ENCODE measurements around the gene PGLYRP1.

Gene PGLYRP1

DNA sequence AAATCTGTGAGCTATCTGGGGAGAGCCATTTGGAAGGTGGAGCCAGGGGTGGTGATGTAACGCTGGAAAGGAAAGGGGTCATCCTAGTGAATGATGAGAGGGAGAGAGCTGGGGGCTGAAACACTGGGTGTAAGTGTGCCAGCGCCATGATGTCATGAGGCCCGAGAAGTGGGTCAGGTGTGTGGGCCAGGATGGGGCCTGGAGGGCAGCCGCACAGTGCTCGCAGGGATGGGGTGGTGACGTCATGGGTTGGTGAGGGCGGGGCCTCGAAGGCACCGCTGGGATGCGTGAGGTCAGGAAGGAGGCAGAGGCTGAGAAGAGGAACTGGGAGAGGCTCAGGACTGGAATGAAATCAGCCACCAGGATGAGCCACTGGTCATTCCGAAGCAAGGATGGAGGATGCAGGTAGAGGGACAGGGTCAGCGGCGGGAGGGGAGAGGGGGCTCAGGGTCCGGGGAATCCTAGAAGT lies 23.2 kb downstream of the PGLYRP1 start:
- H3K79me2 ChIP-seq (ENCODE audit: insufficient read depth, low read depth) = peaks cover 6% of the 10 kb centered on the region; the same call in 1 of the 2 replicates
- H3K4me3 ChIP-seq (IDR thresholded peaks at IDR 0.05; ENCODE audit: insufficient read depth, low read depth, low read length) = no peak overlapping the region
- no peaks in the 10 kb centered on the region for H4K20me1 ChIP-seq (ENCODE audit: insufficient read depth)
- no peak overlapping the region for H3K9ac ChIP-seq
- no peaks in the 10 kb centered on the region for H3K36me3 ChIP-seq (ENCODE audit: insufficient read depth)
- H2AFZ ChIP-seq (ENCODE audit: low read depth) = no peak overlapping the region
- no peak overlapping the region for H3K27ac ChIP-seq
- H3K4me2 ChIP-seq = no peak overlapping the region
- H3K4me1 ChIP-seq (ENCODE audit: low read depth, poor library complexity, severe bottlenecking) = peaks cover 6% of the 10 kb centered on the region
- TF ChIP-seq, protein P1, sequence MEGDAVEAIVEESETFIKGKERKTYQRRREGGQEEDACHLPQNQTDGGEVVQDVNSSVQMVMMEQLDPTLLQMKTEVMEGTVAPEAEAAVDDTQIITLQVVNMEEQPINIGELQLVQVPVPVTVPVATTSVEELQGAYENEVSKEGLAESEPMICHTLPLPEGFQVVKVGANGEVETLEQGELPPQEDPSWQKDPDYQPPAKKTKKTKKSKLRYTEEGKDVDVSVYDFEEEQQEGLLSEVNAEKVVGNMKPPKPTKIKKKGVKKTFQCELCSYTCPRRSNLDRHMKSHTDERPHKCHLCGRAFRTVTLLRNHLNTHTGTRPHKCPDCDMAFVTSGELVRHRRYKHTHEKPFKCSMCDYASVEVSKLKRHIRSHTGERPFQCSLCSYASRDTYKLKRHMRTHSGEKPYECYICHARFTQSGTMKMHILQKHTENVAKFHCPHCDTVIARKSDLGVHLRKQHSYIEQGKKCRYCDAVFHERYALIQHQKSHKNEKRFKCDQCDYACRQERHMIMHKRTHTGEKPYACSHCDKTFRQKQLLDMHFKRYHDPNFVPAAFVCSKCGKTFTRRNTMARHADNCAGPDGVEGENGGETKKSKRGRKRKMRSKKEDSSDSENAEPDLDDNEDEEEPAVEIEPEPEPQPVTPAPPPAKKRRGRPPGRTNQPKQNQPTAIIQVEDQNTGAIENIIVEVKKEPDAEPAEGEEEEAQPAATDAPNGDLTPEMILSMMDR (conservative IDR thresholded peaks at IDR 0.05; ENCODE audit: low read depth, low read length) = no peak
- no peaks in the 10 kb centered on the region for H3K27me3 ChIP-seq (ENCODE audit: insufficient read depth, low read depth)

DNA sequence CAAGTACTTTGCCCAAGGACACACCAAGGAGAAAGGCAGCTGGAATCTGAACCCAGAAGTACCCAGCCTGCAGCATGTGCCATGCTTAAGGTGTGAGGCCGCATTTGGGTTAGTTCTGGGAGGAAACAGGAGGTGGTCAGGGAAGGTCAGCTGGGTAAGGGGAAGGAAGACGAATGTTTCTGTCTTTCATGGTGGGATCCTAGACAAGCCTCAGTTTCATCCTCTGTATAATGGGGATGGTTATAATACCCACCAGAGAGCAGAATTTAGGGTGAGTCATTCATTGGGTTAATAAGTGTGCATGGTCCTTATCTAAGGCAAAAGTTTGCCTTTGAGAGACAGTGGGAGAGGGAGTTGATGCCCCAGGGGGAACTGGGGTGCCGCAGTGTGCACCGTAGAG lies 24.0 kb downstream of the PGLYRP1 start:
- no peaks in the 10 kb centered on the region for H3K36me3 ChIP-seq (ENCODE audit: insufficient read depth)
- H3K27me3 ChIP-seq (ENCODE audit: insufficient read depth, low read depth) = no peaks in the 10 kb centered on the region
- no peak overlapping the region for H3K4me2 ChIP-seq
- peaks cover 6% of the 10 kb centered on the region for H3K4me1 ChIP-seq (ENCODE audit: low read depth, poor library complexity, severe bottlenecking)
- H3K27ac ChIP-seq = no peak overlapping the region
- no peak overlapping the region for H3K4me3 ChIP-seq (IDR thresholded peaks at IDR 0.05; ENCODE audit: insufficient read depth, low read depth, low read length)
- H3K9ac ChIP-seq = no peak overlapping the region
- no peak overlapping the region for H2AFZ ChIP-seq (ENCODE audit: low read depth)
- H4K20me1 ChIP-seq (ENCODE audit: insufficient read depth) = no peaks in the 10 kb centered on the region
- TF ChIP-seq, protein P1 (conservative IDR thresholded peaks at IDR 0.05; ENCODE audit: low read depth, low read length) = no peak
- peaks cover 6% of the 10 kb centered on the region; the same call in 1 of the 2 replicates for H3K79me2 ChIP-seq (ENCODE audit: insufficient read depth, low read depth)

DNA sequence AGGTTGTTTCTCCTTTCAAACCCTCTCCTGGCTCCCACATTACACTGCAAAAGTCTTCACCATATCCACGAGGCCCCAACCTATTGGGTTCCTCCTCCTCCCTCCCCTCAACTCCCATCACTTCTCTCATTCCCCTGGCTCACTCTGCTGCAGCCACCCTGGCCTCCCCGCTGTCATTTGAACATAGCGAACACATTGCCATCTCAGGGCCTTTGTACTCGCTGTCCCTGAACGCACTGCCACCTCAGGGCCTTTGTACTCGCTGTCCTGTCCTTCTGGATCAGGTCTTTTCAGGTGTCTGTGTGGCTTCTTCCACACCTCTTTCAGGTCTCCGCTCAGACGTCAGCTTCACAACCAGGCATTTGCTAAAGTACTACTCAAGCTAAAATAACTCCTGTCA lies 25.9 kb downstream of the PGLYRP1 start:
- no peak overlapping the region for H3K9ac ChIP-seq
- no peaks in the 10 kb centered on the region for H4K20me1 ChIP-seq (ENCODE audit: insufficient read depth)
- peaks cover 6% of the 10 kb centered on the region for H3K4me1 ChIP-seq (ENCODE audit: low read depth, poor library complexity, severe bottlenecking)
- no peak overlapping the region for H2AFZ ChIP-seq (ENCODE audit: low read depth)
- no peak overlapping the region for H3K4me2 ChIP-seq
- TF ChIP-seq, protein P1 (conservative IDR thresholded peaks at IDR 0.05; ENCODE audit: low read depth, low read length) = no peak
- H3K4me3 ChIP-seq (IDR thresholded peaks at IDR 0.05; ENCODE audit: insufficient read depth, low read depth, low read length) = no peak overlapping the region
- no peak overlapping the region for H3K27ac ChIP-seq
- no peaks in the 10 kb centered on the region for H3K36me3 ChIP-seq (ENCODE audit: insufficient read depth)
- H3K27me3 ChIP-seq (ENCODE audit: insufficient read depth, low read depth) = no peaks in the 10 kb centered on the region
- H3K79me2 ChIP-seq (ENCODE audit: insufficient read depth, low read depth) = peaks cover 6% of the 10 kb centered on the region; the same call in 1 of the 2 replicates

DNA sequence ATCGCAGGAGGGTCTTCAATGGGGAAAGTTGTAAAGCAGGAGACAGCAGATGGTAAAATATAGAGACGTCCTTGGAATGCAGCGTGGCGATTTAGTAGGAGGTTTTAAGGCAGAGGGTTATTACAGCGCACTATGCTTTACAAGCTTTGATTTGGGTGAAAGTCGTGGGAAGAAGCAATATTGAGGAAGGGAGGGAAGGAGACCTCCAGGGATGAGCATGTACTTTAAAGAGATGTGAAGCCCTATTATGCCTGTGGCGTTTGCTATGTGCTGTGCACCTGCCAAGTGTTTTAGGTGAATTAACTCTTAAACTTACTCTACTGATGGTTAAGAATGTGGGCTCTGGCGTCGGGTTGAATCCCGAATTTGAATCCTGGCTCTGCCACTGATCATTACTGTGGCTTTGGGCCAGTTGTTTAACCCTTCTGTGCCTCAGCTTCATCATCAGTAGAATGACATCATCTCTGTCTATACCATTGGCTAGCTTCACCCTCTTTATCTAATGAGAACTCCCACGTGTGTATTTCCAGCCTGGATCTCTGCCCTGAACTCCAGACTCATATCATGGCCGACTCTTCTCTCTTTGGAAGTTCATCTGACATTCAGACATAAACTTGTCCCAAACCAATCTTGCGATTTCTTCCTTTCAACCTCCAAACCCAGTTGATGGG lies 27.0 kb downstream of the PGLYRP1 start:
- peaks cover 6% of the 10 kb centered on the region for H3K4me1 ChIP-seq (ENCODE audit: low read depth, poor library complexity, severe bottlenecking)
- peak overlapping the region; percentile 93 for H3K4me2 ChIP-seq
- peak overlapping the region; percentile 72 for H2AFZ ChIP-seq (ENCODE audit: low read depth)
- no peak overlapping the region for H3K27ac ChIP-seq
- peak overlapping the region; percentile 55; the same call in 1 of the 2 replicates for H3K9ac ChIP-seq
- no peaks in the 10 kb centered on the region for H4K20me1 ChIP-seq (ENCODE audit: insufficient read depth)
- TF ChIP-seq, protein P1 (conservative IDR thresholded peaks at IDR 0.05; ENCODE audit: low read depth, low read length) = no peak
- H3K36me3 ChIP-seq (ENCODE audit: insufficient read depth) = no peaks in the 10 kb centered on the region
- no peaks in the 10 kb centered on the region for H3K27me3 ChIP-seq (ENCODE audit: insufficient read depth, low read depth)
- peaks cover 6% of the 10 kb centered on the region; the same call in 1 of the 2 replicates for H3K79me2 ChIP-seq (ENCODE audit: insufficient read depth, low read depth)
- H3K4me3 ChIP-seq (IDR thresholded peaks at IDR 0.05; ENCODE audit: insufficient read depth, low read depth, low read length) = peak overlapping the region; percentile 42

All from KMS-11 (cell line).